Dermis blood vessel endothelial cell (primary cell): Measurements from ENCODE around the gene DNAJC5G. TPM values are rescaled to one million over a fixed set of nuclear protein-coding genes. Genes with fewer than 3 reads are reported as not detected.
"Not testable (repeated sequence)": the region's sequence is repeated elsewhere in the genome, so short reads cannot be mapped to it uniquely, and the experiment has no call there.

Experiments
- DNase-seq: peaks from one replicate; pipeline ENCODE4 v3.0.0; 2010
- total RNA-seq: library from RNA; depleted of rRNA; stranded (reverse); fragments of >200 nt; gene quantifications from 2 replicates; pipeline ENCODE4 v1.2.3, GENCODE V29; 2014

Gene DNAJC5G
- total RNA-seq, 1 donor from 2014 or later = 2.7 TPM

GRCh38 chr2:27281855-27282559, 6.8 kb downstream of the DNAJC5G start, which contains the start of gene TRIM54:
TSS of gene TRIM54 (plus strand) at chr2:27282429. CDS start at chr2:27282732, 303 bp downstream.
- DNase-seq = no peak

GRCh38 chr2:27282892-27283291, 7.7 kb downstream of the DNAJC5G start:
- no peak for DNase-seq

DNA sequence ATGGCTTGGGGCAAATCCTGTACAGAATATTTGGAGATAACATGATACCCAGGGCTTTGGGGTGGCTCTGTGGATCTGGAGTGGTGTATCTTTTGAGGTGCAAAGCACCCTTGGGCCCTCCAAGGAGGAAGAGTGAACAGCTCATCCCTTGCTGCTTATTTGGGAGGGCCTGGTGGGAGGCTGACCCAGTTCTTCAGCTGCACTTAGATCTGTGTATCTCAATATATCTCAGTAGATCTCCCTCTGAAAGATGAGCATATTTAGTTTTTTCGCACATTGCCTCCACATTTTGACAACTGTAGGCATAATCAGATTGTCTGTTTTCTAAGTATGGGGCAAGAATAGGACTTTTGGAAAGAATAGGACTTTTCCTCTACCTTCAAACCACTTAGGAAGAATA, 9.8 kb downstream of the DNAJC5G start:
- no peak for DNase-seq

GRCh38 chr2:27285481-27285880, 10.2 kb downstream of the DNAJC5G start:
- DNase-seq = no peak

GRCh38 chr2:27288610-27289009, 13.4 kb downstream of the DNAJC5G start:
- DNase-seq = peak; percentile 80

DNA sequence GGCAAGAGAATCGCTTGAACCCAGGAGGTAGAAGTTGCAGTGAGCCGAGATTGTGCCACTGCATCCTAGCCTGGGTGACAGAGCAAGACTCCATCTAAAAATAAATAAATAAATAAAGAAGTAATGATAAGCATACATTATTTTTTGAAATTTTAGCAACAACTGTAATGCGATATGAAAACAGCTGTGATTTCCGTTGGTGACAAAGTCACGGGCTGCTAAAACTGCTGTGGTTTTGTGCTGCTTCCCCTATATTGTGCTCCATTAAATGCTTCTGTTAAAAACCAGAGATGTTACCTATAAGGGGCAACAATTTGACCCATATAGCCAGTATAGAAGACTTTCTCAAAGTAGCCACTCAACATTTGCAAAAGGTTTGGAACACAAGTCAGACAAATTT, 15.3 kb downstream of the DNAJC5G start:
- DNase-seq = no peak

- peak; percentile 28 for DNase-seq
These were observed 16.6 kb downstream of the DNAJC5G start for GRCh38 chr2:27291865-27292264.

DNA sequence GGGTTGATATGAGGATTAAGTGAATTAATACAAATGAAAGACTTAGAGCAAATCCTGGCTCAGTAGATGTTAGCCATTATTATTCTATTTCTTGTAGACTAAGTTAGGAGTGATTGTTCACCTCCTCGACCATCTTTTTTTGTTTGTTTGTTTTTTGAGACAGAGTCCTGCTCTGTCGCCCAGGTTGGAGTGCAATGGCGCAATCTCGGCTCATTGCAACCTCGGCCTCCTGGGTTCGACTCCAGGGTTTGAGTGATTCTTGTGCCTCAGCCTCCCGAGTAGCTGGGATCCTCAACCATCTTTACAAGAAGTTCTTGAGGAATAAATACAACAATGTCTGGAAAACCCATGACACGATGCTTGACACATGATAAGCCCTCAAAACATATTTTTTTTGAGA, 19.7 kb downstream of the DNAJC5G start:
- no peak for DNase-seq

DNA sequence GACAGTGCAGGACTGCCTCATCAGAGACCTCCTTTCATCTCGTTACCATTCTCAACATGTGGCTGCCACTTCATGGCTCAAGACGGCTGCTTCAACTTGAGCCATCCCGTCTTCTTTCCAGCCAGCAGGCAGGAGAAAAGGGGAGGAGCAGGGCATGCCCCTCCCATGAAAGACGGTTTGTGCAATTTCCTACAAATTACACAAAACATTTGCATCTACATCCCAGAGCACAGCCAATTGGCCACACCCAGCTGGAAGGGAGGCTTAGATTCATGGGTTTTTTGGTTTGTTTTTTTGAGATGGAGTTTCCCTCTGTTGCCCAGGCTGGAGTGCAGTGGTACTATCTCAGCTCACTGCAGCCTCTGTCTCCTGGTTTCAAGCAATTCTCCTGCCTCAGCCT, 21.2 kb downstream of the DNAJC5G start:
- DNase-seq = no peak

GRCh38 chr2:27297195-27297594, 22.0 kb downstream of the DNAJC5G start:
- DNase-seq = no peak

- DNase-seq = no peak
These were observed 23.3 kb downstream of the DNAJC5G start for GRCh38 chr2:27298391-27299080.

DNA sequence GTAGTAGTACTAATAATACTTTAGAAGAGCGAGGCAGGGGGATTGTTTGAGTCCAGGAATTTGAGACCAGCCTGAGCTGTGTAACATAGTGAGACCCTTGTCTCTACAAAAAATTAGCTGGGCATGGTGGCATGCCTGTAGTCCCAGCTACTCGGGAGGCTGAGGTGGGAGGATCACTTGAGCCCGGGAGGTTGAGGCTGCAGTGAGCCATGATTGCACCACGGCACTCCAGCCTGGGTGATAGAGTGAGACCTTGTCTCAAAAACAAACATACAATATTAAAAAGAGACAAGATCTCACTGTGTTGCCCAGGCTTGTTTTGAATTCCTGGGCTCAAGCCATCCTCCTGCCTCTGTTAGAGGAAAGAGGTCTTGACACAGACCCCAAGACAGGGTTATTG, 25.4 kb downstream of the DNAJC5G start:
- DNase-seq = not testable (repeated sequence)

GRCh38 chr2:27303093-27304025, 28.1 kb downstream of the DNAJC5G start:
- DNase-seq = peak; percentile 82

DNA sequence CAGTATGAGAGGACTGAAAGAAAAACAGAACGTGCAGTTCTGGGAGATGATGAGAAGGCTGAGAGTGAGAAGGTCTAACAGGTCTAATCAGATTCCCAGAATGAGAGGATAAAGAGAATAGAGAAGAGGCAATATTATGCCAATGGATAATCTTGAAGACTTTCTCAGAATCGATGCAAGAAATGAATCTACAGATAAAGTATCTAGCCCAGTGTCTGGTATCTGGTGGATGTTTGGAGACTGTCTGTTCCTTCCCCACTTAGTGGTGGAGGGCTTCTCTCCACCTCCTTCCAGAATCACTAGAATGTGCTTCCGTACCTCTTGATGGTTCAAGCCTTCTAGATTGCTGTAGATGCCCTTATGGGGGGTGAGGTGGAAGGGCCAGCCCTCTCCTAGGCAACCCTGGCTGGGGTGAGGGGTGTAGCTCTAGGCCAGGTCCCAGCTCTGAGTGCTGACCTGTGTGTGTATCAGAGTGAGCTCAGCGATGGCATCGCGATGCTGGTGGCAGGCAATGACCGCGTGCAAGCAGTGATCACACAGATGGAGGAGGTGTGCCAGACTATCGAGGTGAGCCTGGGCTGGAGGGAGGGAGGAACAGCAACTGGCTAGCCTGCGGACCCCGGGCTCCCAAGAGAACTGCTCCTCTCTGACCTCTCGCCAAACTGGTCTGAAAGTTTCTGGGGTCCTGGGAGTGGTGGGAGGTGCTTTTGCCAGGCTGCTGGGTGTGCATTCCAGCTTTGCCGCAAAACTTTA, 29.4 kb downstream of the DNAJC5G start:
- no peak for DNase-seq

DNA sequence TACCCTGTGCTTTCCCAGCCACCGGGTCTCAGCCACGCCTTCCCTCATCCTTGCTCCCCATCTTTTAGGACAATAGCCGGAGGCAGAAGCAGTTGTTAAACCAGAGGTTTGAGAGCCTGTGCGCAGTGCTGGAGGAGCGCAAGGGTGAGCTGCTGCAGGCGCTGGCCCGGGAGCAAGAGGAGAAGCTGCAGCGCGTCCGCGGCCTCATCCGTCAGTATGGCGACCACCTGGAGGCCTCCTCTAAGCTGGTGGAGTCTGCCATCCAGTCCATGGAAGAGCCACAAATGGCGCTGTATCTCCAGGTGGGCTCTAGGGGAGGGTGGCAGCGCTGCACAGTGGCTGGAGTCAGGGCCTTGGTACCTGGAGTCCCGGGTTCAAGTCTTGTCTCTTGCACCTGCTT, 30.3 kb downstream of the DNAJC5G start:
- DNase-seq = no peak

- DNase-seq = no peak
These were observed 30.9 kb downstream of the DNAJC5G start for GRCh38 chr2:27306136-27306535.

DNA sequence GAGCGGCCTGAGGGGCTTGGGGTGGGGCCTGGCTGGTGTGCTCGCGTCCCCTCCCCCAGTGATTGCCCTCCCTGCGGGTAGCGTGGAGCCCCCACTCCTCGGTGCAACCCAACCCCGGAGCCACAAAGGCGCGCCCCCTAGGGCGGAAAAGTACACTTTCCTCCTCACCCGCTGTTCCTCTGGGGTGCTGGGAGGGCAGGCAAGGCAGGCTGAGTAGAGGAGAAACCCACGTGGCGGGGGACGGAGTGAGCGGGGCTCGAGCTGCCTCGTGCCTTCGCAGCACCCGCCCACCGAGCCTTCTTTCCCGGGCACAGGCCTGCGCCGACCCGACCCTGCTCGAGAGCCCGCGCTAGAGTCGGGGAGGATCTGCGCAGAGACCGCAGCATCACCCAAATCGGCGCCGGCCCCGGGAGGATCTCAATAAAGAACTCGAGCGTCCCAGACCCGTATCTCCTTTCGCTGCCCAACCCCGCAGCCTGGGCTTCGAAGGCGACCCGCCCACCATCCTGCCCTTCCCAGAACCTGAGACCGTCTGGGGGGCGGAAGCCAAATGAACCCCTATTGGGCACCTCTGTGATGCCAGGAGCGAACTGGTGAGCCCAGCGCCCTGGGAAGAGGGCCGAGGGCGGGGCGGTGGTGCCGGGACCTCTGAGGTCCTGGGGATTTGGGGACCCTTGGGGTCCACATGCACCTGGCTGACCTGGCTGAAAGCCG, 31.5 kb downstream of the DNAJC5G start:
- DNase-seq = no peak

DNA sequence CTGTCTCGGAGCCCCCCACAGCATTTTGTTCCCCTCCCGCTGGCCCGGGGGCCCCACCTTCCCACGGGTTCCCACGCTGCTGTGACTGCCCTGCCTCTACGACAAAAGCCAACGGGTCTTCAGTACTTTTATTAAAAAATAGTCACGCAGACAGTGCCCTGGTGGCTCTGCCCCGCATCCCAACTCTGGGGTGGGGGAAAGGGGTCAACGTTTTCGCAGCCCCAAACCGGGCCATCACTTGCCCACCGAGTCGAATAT, 32.0 kb downstream of the DNAJC5G start:
- no peak for DNase-seq

GRCh38 chr2:27307545-27308358, 32.5 kb downstream of the DNAJC5G start:
- no peak for DNase-seq

- peak; percentile 69 for DNase-seq
These were observed 33.2 kb downstream of the DNAJC5G start, which contains the start of gene UCN for GRCh38 chr2:27308359-27308881. TSS of gene UCN (minus strand) at chr2:27308445. CDS start at chr2:27307895, 550 bp downstream.

DNA sequence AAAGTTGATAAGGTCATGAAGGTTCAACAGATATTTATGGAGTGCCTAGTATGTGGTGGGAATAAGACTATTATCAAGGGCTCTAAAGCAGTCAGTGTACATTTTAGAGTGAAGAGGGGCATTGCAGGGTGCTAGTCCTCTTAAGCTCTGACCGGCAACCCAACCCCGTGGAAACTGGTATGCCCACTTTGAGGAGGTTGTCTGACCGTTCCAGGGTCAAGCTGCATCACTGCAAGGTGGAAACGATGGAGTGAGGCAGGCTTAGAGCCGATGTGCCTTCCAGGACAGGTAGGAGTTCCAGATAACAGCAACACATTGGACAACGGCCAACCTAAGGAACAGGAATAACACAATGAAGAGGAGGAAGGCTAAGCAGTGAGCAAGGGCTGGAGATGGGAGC, 34.4 kb downstream of the DNAJC5G start:
- no peak for DNase-seq
